OCI-LY7 (cell line): Measurements from ENCODE around the gene DRD1.

Experiments used
- CTCF ChIP-seq: fragments of 200-600 bp; sonication (generic); conservative IDR thresholded peaks from 2 replicates; pipeline ENCODE4 v1.5.1; 2014; ENCODE audit warnings: mild to moderate bottlenecking, antibody characterized with exemption, low read length, moderate library complexity, mixed read lengths
- EZH2phosphoT487 ChIP-seq: fragments of 200-600 bp; sonication (generic); IDR thresholded peaks from 2 replicates; pipeline ENCODE4 v1.6.1; 2018; ENCODE audit warnings: low read depth, borderline replicate concordance, mild to moderate bottlenecking, mixed run types, antibody characterized with exemption, low read length, moderate library complexity, mixed read lengths

GRCh38 chr5:175491223-175491622 lies 47.2 kb upstream of the DRD1 start:
- TF ChIP-seq CTCF (no peak), EZH2phosphoT487 (no peak)
